Osteoblast (primary cell): ENCODE measurements around the gene ITGB3BP. TPM values are rescaled to one million over a fixed set of nuclear protein-coding genes. Genes with fewer than 3 reads are reported as not detected.

Experiments
- DNase-seq: peaks from one replicate; pipeline ENCODE4 v3.0.0; 2011; ENCODE audit warnings: low spot score, mixed read lengths; ENCODE audit not compliant: insufficient read length; ENCODE audit errors: missing footprints
- H2AFZ ChIP-seq: 2 replicates; pipeline ENCODE4 v1.6.0; 2011; ENCODE audit warnings: mild to moderate bottlenecking, low read length
- H3K27ac ChIP-seq: 2 replicates; pipeline ENCODE4 v1.5.1; 2011; ENCODE audit warnings: mild to moderate bottlenecking, low read depth, low read length, moderate library complexity
- H3K27me3 ChIP-seq: 2 replicates; pipeline ENCODE4 v1.6.0; 2012; ENCODE audit warnings: mild to moderate bottlenecking, control low read depth, inconsistent platforms, low read length, moderate library complexity; ENCODE audit not compliant: insufficient read depth
- H3K36me3 ChIP-seq: 2 replicates; pipeline ENCODE4 v1.5.1; 2011; ENCODE audit warnings: mild to moderate bottlenecking, low read length, control low read depth, moderate library complexity; ENCODE audit not compliant: insufficient read depth
- H3K4me1 ChIP-seq: 2 replicates; pipeline ENCODE4 v1.5.1; 2011; ENCODE audit warnings: mild to moderate bottlenecking, low read length, control low read depth, moderate library complexity; ENCODE audit not compliant: insufficient read depth
- H3K4me2 ChIP-seq: 2 replicates; pipeline ENCODE4 v1.6.0; 2011; ENCODE audit warnings: mild to moderate bottlenecking, low read length; ENCODE audit not compliant: insufficient read depth
- H3K4me3 ChIP-seq: fragments of 200-600 bp; sonication (generic); 3 replicates; pipeline ENCODE4 v1.5.1; 2012; ENCODE audit warnings: mild to moderate bottlenecking, low read length, inconsistent platforms; ENCODE audit not compliant: insufficient read depth
- H3K79me2 ChIP-seq: 2 replicates; pipeline ENCODE4 v1.6.0; 2012; ENCODE audit warnings: mild to moderate bottlenecking, low read length, control low read depth, inconsistent platforms; ENCODE audit not compliant: insufficient read depth
- H3K9me3 ChIP-seq: 2 replicates; pipeline ENCODE4 v1.5.1; 2011; ENCODE audit warnings: low read depth, low read length, control low read depth
- H4K20me1 ChIP-seq: 2 replicates; pipeline ENCODE4 v1.6.0; 2012; ENCODE audit warnings: mild to moderate bottlenecking, low read length, control low read depth; ENCODE audit not compliant: insufficient read depth
- CTCF ChIP-seq: IDR thresholded peaks from 2 replicates; pipeline ENCODE4 v1.5.1; 2011; ENCODE audit warnings: mild to moderate bottlenecking, low read depth, low read length, moderate library complexity; ENCODE audit errors: extremely low read depth
- total RNA-seq: library from RNA; depleted of rRNA; stranded (reverse); fragments of >200 nt; gene quantifications from 2 replicates; pipeline ENCODE4 v1.2.3, GENCODE V29; 2012

Gene ITGB3BP
- total RNA-seq, 1 donor, result 10.5 TPM

- no peak overlapping the region for H3K4me2 ChIP-seq
- no peaks in the 10 kb centered on the region for H3K4me1 ChIP-seq
- TF ChIP-seq CTCF, result no peak
- H3K79me2 ChIP-seq, result no peaks in the 10 kb centered on the region
- H3K4me3 ChIP-seq, result no peak overlapping the region
- no peak overlapping the region for H3K27ac ChIP-seq
- no peaks in the 10 kb centered on the region for H3K9me3 ChIP-seq
- no peak for DNase-seq
- no peaks in the 10 kb centered on the region for H3K27me3 ChIP-seq
- H2AFZ ChIP-seq, result no peak overlapping the region
- H3K36me3 ChIP-seq, result peaks cover 2% of the 10 kb centered on the region
- no peaks in the 10 kb centered on the region for H4K20me1 ChIP-seq
Observed at GRCh38 chr1:63563745-63564144, 40.7 kb upstream of the ITGB3BP start.

- Histone ChIP-seq H3K36me3 (peaks cover 2% of the 10 kb centered on the region), H3K27me3 (no peaks in the 10 kb centered on the region), H3K4me2 (no peak overlapping the region), H3K4me3 (no peak overlapping the region), H2AFZ (no peak overlapping the region), H3K4me1 (no peaks in the 10 kb centered on the region), H4K20me1 (no peaks in the 10 kb centered on the region), H3K9me3 (no peaks in the 10 kb centered on the region), H3K27ac (no peak overlapping the region), H3K79me2 (no peaks in the 10 kb centered on the region)
- TF ChIP-seq CTCF, result no peak
- DNase-seq, result no peak
Observed at GRCh38 chr1:63559357-63559756, 36.3 kb upstream of the ITGB3BP start.

- Histone ChIP-seq H3K27ac (no peak overlapping the region), H3K36me3 (peaks cover 2% of the 10 kb centered on the region), H3K79me2 (no peaks in the 10 kb centered on the region), H3K27me3 (no peaks in the 10 kb centered on the region), H3K4me1 (no peaks in the 10 kb centered on the region), H3K4me3 (no peak overlapping the region), H2AFZ (peak overlapping the region; percentile 35), H3K9me3 (no peaks in the 10 kb centered on the region), H3K4me2 (no peak overlapping the region), H4K20me1 (no peaks in the 10 kb centered on the region)
- TF ChIP-seq CTCF, result peak; percentile 82
- no peak for DNase-seq
Observed at GRCh38 chr1:63557365-63557987, 34.5 kb upstream of the ITGB3BP start.

GRCh38 chr1:63555480-63555879 is 32.5 kb upstream of the ITGB3BP start:
- no peak overlapping the region for H3K4me3 ChIP-seq
- H3K27ac ChIP-seq, result no peak overlapping the region
- H3K4me2 ChIP-seq, result no peak overlapping the region
- no peaks in the 10 kb centered on the region for H3K36me3 ChIP-seq
- no peaks in the 10 kb centered on the region for H3K79me2 ChIP-seq
- no peaks in the 10 kb centered on the region for H4K20me1 ChIP-seq
- no peaks in the 10 kb centered on the region for H3K27me3 ChIP-seq
- no peak for TF ChIP-seq CTCF
- no peak overlapping the region for H2AFZ ChIP-seq
- H3K4me1 ChIP-seq, result no peaks in the 10 kb centered on the region
- no peak for DNase-seq
- H3K9me3 ChIP-seq, result no peaks in the 10 kb centered on the region
